Osteoblast (primary cell): ENCODE results near the gene NOCT. TPM values are rescaled to one million over a fixed set of nuclear protein-coding genes. Genes with fewer than 3 reads are reported as not detected.
"Not testable (repeated sequence)": the region's sequence is repeated elsewhere in the genome, so short reads cannot be mapped to it uniquely, and the experiment has no call there.

Experiments used
- DNase-seq: peaks from one replicate; pipeline ENCODE4 v3.0.0; 2011; ENCODE audit warnings: low spot score, mixed read lengths; ENCODE audit not compliant: insufficient read length; ENCODE audit errors: missing footprints
- H2AFZ ChIP-seq: 2 replicates; pipeline ENCODE4 v1.6.0; 2011; ENCODE audit warnings: mild to moderate bottlenecking, low read length
- H3K27ac ChIP-seq: 2 replicates; pipeline ENCODE4 v1.5.1; 2011; ENCODE audit warnings: mild to moderate bottlenecking, low read depth, low read length, moderate library complexity
- H3K27me3 ChIP-seq: 2 replicates; pipeline ENCODE4 v1.6.0; 2012; ENCODE audit warnings: mild to moderate bottlenecking, control low read depth, inconsistent platforms, low read length, moderate library complexity; ENCODE audit not compliant: insufficient read depth
- H3K36me3 ChIP-seq: 2 replicates; pipeline ENCODE4 v1.5.1; 2011; ENCODE audit warnings: mild to moderate bottlenecking, low read length, control low read depth, moderate library complexity; ENCODE audit not compliant: insufficient read depth
- H3K4me1 ChIP-seq: 2 replicates; pipeline ENCODE4 v1.5.1; 2011; ENCODE audit warnings: mild to moderate bottlenecking, low read length, control low read depth, moderate library complexity; ENCODE audit not compliant: insufficient read depth
- H3K4me2 ChIP-seq: 2 replicates; pipeline ENCODE4 v1.6.0; 2011; ENCODE audit warnings: mild to moderate bottlenecking, low read length; ENCODE audit not compliant: insufficient read depth
- H3K4me3 ChIP-seq: fragments of 200-600 bp; sonication (generic); 3 replicates; pipeline ENCODE4 v1.5.1; 2012; ENCODE audit warnings: mild to moderate bottlenecking, low read length, inconsistent platforms; ENCODE audit not compliant: insufficient read depth
- H3K79me2 ChIP-seq: 2 replicates; pipeline ENCODE4 v1.6.0; 2012; ENCODE audit warnings: mild to moderate bottlenecking, low read length, control low read depth, inconsistent platforms; ENCODE audit not compliant: insufficient read depth
- H3K9me3 ChIP-seq: 2 replicates; pipeline ENCODE4 v1.5.1; 2011; ENCODE audit warnings: low read depth, low read length, control low read depth
- H4K20me1 ChIP-seq: 2 replicates; pipeline ENCODE4 v1.6.0; 2012; ENCODE audit warnings: mild to moderate bottlenecking, low read length, control low read depth; ENCODE audit not compliant: insufficient read depth
- total RNA-seq: library from RNA; depleted of rRNA; stranded (reverse); fragments of >200 nt; gene quantifications from 2 replicates; pipeline ENCODE4 v1.2.3, GENCODE V29; 2012
- TF ChIP-seq, protein P1 (sequence below): IDR thresholded peaks from 2 replicates; pipeline ENCODE4 v1.5.1; 2011; ENCODE audit warnings: mild to moderate bottlenecking, low read depth, low read length, moderate library complexity; ENCODE audit errors: extremely low read depth

The NOCT gene
- total RNA-seq, 1 donor = 18.1 TPM

DNA sequence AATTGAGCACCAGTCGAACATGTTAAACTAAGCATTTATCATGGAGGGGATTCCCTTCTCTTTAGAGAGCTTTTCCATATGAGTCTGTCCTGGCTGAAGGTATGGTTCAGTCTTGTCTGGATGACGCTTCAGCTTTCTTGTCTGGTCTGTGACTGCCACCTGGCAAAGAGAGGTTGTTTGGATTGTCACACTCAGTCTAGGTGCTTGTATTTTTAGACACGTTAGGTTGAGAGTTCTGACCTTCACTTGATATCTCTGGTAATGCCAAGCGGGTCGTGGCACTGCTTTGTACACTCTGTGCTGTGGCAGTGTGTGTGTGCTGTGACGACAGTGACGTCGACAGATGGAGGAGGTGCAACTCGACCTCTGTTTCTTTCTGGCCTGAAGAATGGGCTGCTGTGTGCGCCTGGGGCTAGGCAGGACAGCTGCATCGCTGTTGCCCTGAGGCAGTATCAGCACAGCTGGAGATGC lies 12.6 kb downstream of the NOCT start:
- H3K27me3 ChIP-seq = no peaks in the 10 kb centered on the region
- no peak overlapping the region for H3K27ac ChIP-seq
- H3K4me2 ChIP-seq = no peak overlapping the region
- peaks cover 7% of the 10 kb centered on the region for H3K36me3 ChIP-seq
- no peak overlapping the region for H3K4me3 ChIP-seq
- H3K79me2 ChIP-seq = peaks cover 94% of the 10 kb centered on the region
- peak; percentile 54 for DNase-seq
- H3K4me1 ChIP-seq = peaks cover 6% of the 10 kb centered on the region
- no peaks in the 10 kb centered on the region for H3K9me3 ChIP-seq
- H4K20me1 ChIP-seq = peaks cover 69% of the 10 kb centered on the region
- H2AFZ ChIP-seq = no peak overlapping the region
- TF ChIP-seq, protein P1, sequence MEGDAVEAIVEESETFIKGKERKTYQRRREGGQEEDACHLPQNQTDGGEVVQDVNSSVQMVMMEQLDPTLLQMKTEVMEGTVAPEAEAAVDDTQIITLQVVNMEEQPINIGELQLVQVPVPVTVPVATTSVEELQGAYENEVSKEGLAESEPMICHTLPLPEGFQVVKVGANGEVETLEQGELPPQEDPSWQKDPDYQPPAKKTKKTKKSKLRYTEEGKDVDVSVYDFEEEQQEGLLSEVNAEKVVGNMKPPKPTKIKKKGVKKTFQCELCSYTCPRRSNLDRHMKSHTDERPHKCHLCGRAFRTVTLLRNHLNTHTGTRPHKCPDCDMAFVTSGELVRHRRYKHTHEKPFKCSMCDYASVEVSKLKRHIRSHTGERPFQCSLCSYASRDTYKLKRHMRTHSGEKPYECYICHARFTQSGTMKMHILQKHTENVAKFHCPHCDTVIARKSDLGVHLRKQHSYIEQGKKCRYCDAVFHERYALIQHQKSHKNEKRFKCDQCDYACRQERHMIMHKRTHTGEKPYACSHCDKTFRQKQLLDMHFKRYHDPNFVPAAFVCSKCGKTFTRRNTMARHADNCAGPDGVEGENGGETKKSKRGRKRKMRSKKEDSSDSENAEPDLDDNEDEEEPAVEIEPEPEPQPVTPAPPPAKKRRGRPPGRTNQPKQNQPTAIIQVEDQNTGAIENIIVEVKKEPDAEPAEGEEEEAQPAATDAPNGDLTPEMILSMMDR = no peak

DNA sequence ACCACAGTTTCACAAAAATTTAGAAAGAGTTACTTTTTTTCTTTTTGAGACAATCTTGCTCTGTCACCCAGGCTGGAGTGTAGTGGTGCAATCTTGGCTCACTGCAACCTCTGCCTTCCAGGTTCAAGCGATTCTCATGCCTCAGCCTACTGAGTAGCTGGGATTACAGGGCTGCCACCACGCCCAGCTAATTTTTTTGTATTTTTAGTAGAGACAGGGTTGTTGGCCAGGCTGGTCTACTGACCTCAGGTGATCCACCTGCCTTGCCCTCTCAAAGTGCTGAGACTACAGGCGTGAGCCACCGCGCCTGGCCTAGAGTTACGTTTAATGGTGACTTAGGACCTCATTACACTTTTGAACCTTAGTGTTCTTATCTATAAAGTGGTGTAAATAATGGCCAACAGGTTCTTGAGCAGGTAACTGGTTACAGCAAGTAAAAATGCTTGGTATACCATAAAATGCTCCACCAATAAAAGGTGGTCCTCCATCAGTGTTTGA lies 14.3 kb downstream of the NOCT start:
- H3K27me3 ChIP-seq, H3K36me3 ChIP-seq, H3K9me3 ChIP-seq, H3K4me3 ChIP-seq, DNase-seq, H3K27ac ChIP-seq, H3K4me2 ChIP-seq, H3K4me1 ChIP-seq, H2AFZ ChIP-seq: not testable (repeated sequence)
- H4K20me1 ChIP-seq = peaks cover 74% of the 10 kb centered on the region
- peaks cover 94% of the 10 kb centered on the region for H3K79me2 ChIP-seq

DNA sequence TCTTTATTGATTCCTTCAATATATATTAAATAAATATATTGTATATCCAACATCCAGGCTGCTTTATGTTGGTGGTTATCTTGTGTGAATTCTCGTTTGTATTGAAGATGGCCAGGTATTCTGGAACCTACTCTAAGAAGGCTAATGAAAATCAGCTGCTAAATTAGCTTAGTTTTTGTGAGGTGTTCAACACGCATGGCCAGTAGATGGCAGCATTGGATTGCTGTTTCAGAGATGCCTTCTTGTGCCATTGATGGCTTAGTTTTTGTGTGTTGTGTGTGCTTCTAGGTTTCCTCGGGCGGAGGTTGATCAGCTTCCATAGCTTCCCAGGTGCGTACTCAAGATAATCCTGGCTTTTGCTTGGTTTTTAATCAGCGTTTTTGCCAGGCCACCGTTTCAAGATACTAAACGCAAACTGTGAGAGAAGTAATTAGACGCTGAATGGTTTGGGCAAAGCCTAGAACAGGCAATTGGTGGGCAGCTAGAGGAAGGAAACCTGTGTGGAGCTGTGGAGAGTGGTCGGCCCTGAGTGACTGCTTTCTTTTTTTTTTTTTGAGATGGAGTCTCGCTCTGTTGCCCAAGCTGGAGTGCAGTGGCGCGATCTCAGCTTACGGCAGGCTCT lies 15.1 kb downstream of the NOCT start:
- Histone ChIP-seq H3K79me2 (peaks cover 94% of the 10 kb centered on the region), H3K9me3 (no peaks in the 10 kb centered on the region), H3K27me3 (no peaks in the 10 kb centered on the region), H3K36me3 (peaks cover 6% of the 10 kb centered on the region), H2AFZ (no peak overlapping the region), H3K27ac (no peak overlapping the region), H4K20me1 (peaks cover 74% of the 10 kb centered on the region), H3K4me2 (no peak overlapping the region), H3K4me1 (peaks cover 7% of the 10 kb centered on the region), H3K4me3 (no peak overlapping the region)
- peak; percentile 93 for DNase-seq
- TF ChIP-seq, protein P1 = peak; percentile 88

DNA sequence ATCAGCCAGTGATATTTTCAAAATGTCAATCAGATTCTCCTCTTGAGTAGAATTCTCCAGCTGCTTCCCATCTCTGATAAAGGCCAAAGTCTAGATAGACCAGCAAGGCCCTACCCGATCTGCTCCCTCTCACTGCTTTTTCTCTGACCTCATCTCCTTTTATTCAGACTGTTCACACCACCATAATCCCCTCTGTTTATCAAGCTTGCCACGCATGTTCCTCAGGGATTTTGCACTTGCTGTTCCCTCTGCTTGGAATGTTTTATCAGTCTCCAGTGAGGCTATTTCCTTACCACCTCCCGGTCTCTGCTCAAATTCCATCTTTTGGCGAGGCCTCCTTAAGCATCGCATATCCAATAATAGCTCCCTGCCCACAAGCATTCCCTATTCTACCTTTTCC lies 20.1 kb downstream of the NOCT start:
- no peaks in the 10 kb centered on the region for H3K9me3 ChIP-seq
- no peaks in the 10 kb centered on the region for H3K27me3 ChIP-seq
- TF ChIP-seq, protein P1 = no peak
- no peak overlapping the region for H3K27ac ChIP-seq
- peaks cover 2% of the 10 kb centered on the region for H3K4me1 ChIP-seq
- no peak overlapping the region for H3K4me2 ChIP-seq
- peaks cover 92% of the 10 kb centered on the region for H3K79me2 ChIP-seq
- H2AFZ ChIP-seq = no peak overlapping the region
- H4K20me1 ChIP-seq = peaks cover 71% of the 10 kb centered on the region
- H3K36me3 ChIP-seq = peaks cover 4% of the 10 kb centered on the region
- no peak for DNase-seq
- H3K4me3 ChIP-seq = no peak overlapping the region
